Choroid plexus epithelial cell (primary cell): ENCODE results near the gene TOX2.

Experiments used
- DNase-seq: peaks from one replicate; pipeline ENCODE4 v3.0.0-alpha.2; 2010; ENCODE audit warnings: low read depth
- H3K4me3 ChIP-seq: 2 replicates; pipeline ENCODE4 v1.5.1; 2011; ENCODE audit warnings: low read depth, mild to moderate bottlenecking, control low read depth, low read length, moderate library complexity
- TF ChIP-seq, protein P1 (sequence below): conservative IDR thresholded peaks from 2 replicates; pipeline ENCODE4 v1.5.1; 2011; ENCODE audit warnings: low read depth, mild to moderate bottlenecking, control low read depth, inconsistent platforms, low read length, moderate library complexity

The TOX2 gene

DNA sequence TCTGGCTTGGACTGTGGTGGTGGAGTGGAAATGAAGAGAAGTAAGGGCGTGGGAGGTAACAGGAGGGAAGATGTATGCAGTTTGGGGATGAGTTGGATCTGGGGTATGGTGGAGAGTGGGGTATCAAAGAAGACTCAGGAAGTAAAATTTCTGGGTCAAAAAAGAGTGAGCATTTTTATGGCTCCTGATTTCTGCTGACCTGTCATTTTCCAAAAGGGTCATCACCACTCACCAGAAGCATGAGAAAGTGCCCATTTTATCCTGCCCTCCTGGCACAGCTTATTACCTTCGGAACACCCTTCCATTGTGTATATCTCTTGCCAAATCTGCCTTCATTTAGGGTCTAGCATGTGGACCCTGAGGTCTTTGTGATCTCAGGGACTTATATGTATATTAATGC is 17.3 kb downstream of the TOX2 start:
- DNase-seq = no peak
- TF ChIP-seq, protein P1, sequence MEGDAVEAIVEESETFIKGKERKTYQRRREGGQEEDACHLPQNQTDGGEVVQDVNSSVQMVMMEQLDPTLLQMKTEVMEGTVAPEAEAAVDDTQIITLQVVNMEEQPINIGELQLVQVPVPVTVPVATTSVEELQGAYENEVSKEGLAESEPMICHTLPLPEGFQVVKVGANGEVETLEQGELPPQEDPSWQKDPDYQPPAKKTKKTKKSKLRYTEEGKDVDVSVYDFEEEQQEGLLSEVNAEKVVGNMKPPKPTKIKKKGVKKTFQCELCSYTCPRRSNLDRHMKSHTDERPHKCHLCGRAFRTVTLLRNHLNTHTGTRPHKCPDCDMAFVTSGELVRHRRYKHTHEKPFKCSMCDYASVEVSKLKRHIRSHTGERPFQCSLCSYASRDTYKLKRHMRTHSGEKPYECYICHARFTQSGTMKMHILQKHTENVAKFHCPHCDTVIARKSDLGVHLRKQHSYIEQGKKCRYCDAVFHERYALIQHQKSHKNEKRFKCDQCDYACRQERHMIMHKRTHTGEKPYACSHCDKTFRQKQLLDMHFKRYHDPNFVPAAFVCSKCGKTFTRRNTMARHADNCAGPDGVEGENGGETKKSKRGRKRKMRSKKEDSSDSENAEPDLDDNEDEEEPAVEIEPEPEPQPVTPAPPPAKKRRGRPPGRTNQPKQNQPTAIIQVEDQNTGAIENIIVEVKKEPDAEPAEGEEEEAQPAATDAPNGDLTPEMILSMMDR = no peak
- no peak overlapping the region for H3K4me3 ChIP-seq

GRCh38 chr20:43934833-43935232 is 20.2 kb downstream of the TOX2 start:
- TF ChIP-seq, protein P1 = no peak
- no peak overlapping the region for H3K4me3 ChIP-seq
- no peak for DNase-seq

DNA sequence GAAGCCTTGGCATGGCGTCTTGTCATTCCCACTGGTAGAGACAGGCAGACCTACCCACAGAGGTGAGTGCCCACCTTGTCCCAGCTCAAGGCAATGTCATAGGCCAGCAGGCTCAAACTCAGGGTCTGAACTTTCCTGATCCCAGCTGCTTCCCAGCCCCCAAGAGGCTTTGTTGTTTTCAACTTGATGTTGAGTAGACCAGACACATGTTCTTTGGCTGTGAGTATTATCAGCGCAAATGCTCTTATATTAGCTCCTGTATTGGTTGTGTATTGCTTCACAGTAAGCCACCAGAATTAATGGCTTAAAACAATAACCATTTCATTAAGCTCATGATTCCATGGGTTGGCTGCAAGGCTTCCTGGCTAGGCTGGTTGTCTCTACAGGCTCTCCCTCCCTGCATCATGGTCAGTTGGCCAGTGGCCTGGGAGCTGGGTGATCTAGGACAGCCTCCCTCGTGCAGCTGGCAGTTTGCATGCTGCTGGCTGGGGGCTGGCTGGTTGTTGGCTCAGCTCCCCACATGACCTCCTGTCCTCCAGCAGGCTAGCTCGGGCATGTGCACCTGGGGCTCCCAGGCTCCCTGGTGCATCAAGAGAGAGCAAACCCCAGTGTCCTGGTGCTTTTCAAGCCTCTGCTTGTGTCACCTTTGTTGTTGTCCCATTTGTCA is 21.6 kb downstream of the TOX2 start:
- TF ChIP-seq, protein P1 = no peak
- no peak for DNase-seq

DNA sequence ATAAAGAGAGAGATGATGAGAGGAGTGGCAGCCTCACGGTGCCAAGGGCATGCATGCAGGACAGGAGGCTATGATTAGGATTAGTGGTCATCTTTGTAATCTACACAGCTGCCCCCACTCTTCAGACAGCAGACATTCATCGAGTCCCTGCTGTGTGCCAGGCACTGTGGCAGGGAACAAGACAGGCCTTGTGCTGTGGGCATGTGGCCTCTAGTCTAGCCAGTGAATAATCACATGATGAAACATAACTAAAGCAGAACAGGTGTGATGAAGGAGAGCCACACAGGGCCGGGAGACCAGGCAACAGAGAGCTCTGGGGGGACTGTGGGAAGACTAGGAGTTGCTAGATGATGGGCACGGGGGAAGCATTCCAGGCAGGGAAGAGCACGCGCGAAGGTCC is 22.2 kb downstream of the TOX2 start:
- no peak overlapping the region for H3K4me3 ChIP-seq
- TF ChIP-seq, protein P1 = no peak
- DNase-seq = no peak

More for the DNA sequence above, 21.6 kb downstream of the TOX2 start:
- no peak overlapping the region for H3K4me3 ChIP-seq

DNA sequence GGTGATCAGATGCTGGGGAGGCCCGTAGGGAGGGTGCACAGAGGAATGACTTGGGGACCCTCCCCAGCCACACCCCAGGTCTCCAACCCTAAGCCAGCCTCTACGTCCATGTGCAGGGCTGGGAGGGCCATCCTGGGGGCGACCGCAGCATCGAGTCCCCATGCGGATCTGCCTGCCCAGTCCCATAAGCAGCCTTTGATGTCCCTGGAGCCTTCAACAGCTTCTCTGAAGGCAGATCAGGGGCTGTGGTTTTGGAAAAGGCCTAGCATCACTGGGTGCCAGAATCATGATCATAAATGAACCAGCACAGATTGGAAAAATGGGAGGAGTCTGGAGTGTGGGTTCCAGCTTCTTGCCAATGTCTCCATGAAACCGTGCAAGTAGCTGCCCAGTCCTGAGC is 22.9 kb downstream of the TOX2 start:
- TF ChIP-seq, protein P1 = no peak
- H3K4me3 ChIP-seq = no peak overlapping the region
- DNase-seq = peak; percentile 34

GRCh38 chr20:43938017-43938655 is 23.5 kb downstream of the TOX2 start:
- TF ChIP-seq, protein P1 = no peak
- no peak overlapping the region for H3K4me3 ChIP-seq
- DNase-seq = no peak
